Thyroid gland (tissue), 4 donors: ENCODE data around the gene ADAMTS15. TPM values are rescaled to one million over a fixed set of nuclear protein-coding genes. Genes with fewer than 3 reads are reported as not detected.
"Not testable (repeated sequence)": the region's sequence is repeated elsewhere in the genome, so short reads cannot be mapped to it uniquely, and the experiment has no call there.

ENCODE experiments used
- DNase-seq, 2 donors: peaks; one replicate each; pipeline ENCODE4 v3.0.0-alpha.2; 2019
- H3K27ac ChIP-seq, 3 donors: fragments of 200-600 bp; sonication (generic); 1 replicate in 2 of 3; 2 replicates in 1 of 3; pipeline ENCODE4 v1.5.1; 2016 to 2019; ENCODE audit warnings: mild to moderate bottlenecking in 1 of 3, moderate library complexity in 1 of 3
- H3K27me3 ChIP-seq: fragments of 200-600 bp; sonication (generic); one replicate; pipeline ENCODE4 v1.5.1; 2019
- H3K36me3 ChIP-seq, 2 donors: fragments of 200-600 bp; sonication (generic); one replicate each; pipeline ENCODE4 v1.5.1; 2016 to 2019
- H3K4me1 ChIP-seq, 2 donors: fragments of 200-600 bp; sonication (generic); one replicate each; pipeline ENCODE4 v1.5.1; 2017 to 2019
- H3K4me3 ChIP-seq, 3 donors: fragments of 200-600 bp; sonication (generic); replicated peaks in 1 of 3; 1 replicate in 2 of 3; 2 replicates in 1 of 3; pipeline ENCODE4 v1.5.1; 2016; ENCODE audit warnings: mild to moderate bottlenecking in 1 of 3
- H3K9me3 ChIP-seq: fragments of 200-600 bp; sonication (generic); one replicate; pipeline ENCODE4 v1.5.1; 2017
- POLR2A ChIP-seq, 2 donors: fragments of 450-650 bp; IDR thresholded peaks; one replicate each; pipeline ENCODE4 v1.6.1; 2017; ENCODE audit warnings: antibody characterized with exemption in 2 of 2, mild to moderate bottlenecking in 2 of 2, moderate library complexity in 1 of 2
- WGBS, 2 donors: methylation state at CpG; one replicate each; pipeline ENCODE4 v1.1.5; 2017; 5-methylcytosine and 5-hydroxymethylcytosine counted together
- intact Hi-C: fragments of 100-400 bp; cut with DNase I; formaldehyde crosslinking; loops from one replicate; pipeline ENCODE4 v1.15.1; 2023
- total RNA-seq, 4 donors: library from RNA; depleted of rRNA; stranded (reverse); fragments of >200 nt; gene quantifications; one replicate each; pipeline ENCODE4 v1.2.3, GENCODE V29; 2016
- TF ChIP-seq, protein P1 (sequence below), 6 experiments: fragments of 200-600 bp in 3 of 6; fragments of 450-650 bp in 3 of 6; sonication (generic) in 3 of 6; IDR thresholded peaks; one replicate each; pipeline ENCODE4 v1.5.1; 2016 to 2019; ENCODE audit warnings: antibody characterized with exemption in 6 of 6, mild to moderate bottlenecking in 2 of 6, inconsistent platforms in 1 of 6, moderate library complexity in 1 of 6

ADAMTS15 gene
- total RNA-seq, 4 donors from 2014 or later = 11.2 to 29.2 (median 23.5) TPM

DNA sequence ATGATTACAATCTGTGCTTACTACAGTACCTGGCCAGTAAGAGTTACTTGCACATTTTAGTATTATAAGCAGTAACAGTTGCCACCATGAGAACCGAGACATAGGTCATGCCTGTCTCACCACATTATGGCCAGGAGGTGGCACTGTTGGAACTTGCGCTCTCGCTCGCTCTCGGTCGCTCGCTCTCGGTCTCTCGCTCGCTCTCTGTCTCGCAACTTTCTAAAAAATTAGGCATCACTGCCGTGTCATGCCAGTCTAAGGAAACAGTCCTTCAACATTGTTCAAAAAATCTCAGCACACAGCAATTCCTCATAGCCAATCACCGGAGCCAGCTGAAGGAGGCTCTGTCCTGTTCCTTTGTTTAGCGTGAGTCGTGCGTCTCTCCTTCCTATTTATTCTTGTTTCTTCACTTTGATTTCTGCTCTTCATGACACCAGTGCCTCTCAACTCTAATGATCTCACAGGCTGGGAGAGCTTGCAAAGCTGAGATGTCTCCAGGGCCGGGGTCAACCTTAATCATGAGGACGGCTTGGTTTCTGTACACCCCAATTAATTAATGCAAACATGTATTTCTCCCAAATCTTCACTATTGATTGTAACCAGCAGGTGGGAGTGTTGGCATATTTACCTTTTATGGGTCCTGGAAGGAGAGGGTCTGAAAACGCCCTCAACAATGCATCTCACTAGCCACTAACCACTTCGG lies 13.8 kb upstream of the ADAMTS15 start:
- intact Hi-C loops = loop anchor here (2.0 to 10.0 kb wide), 2 partner anchors 390 to 428 kb away; no protein-coding TSS in a partner anchor
- WGBS, 2 donors = 0% methylated on average over 17 to 20 of the region's 20 CpGs

GRCh38 chr11:130435671-130436070 lies 12.8 kb upstream of the ADAMTS15 start:
- H3K9me3 ChIP-seq = no peaks in the 10 kb centered on the region
- H3K4me3 ChIP-seq = no peak overlapping the region
- H3K27ac ChIP-seq = peak overlapping the region in 1 of 3 donors; percentile 22
- TF ChIP-seq POLR2A (IDR thresholded peaks at IDR 0.05) = no peak
- TF ChIP-seq, protein P1, sequence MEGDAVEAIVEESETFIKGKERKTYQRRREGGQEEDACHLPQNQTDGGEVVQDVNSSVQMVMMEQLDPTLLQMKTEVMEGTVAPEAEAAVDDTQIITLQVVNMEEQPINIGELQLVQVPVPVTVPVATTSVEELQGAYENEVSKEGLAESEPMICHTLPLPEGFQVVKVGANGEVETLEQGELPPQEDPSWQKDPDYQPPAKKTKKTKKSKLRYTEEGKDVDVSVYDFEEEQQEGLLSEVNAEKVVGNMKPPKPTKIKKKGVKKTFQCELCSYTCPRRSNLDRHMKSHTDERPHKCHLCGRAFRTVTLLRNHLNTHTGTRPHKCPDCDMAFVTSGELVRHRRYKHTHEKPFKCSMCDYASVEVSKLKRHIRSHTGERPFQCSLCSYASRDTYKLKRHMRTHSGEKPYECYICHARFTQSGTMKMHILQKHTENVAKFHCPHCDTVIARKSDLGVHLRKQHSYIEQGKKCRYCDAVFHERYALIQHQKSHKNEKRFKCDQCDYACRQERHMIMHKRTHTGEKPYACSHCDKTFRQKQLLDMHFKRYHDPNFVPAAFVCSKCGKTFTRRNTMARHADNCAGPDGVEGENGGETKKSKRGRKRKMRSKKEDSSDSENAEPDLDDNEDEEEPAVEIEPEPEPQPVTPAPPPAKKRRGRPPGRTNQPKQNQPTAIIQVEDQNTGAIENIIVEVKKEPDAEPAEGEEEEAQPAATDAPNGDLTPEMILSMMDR (IDR thresholded peaks at IDR 0.05) = no peak
- intact Hi-C loops = loop anchor here (2.0 to 10.0 kb wide), 2 partner anchors 389 to 427 kb away; no protein-coding TSS in a partner anchor
- H3K36me3 ChIP-seq = no peaks in the 10 kb centered on the region
- no peaks in the 10 kb centered on the region for H3K27me3 ChIP-seq
- 41 to 46% methylated on average over 4 of the region's 4 CpGs for WGBS, 2 donors
- peaks cover 6 to 11% of the 10 kb centered on the region in 2 donors for H3K4me1 ChIP-seq
- peak; percentile 39 to 41 for DNase-seq

More for the DNA sequence above, 13.8 kb upstream of the ADAMTS15 start:
- no peaks in the 10 kb centered on the region for H3K36me3 ChIP-seq
- peak overlapping the region; percentile 8 to 81 (median 68) for H3K27ac ChIP-seq
- H3K4me1 ChIP-seq = peaks cover 6 to 11% of the 10 kb centered on the region in 2 donors
- no peaks in the 10 kb centered on the region for H3K27me3 ChIP-seq
- H3K9me3 ChIP-seq = no peaks in the 10 kb centered on the region
- no peak for TF ChIP-seq POLR2A (IDR thresholded peaks at IDR 0.05)
- TF ChIP-seq, protein P1 (IDR thresholded peaks at IDR 0.05) = peak; percentile 53 to 92 (median 78)
- H3K4me3 ChIP-seq = peak overlapping the region; percentile 11 to 36 (median 34)
- DNase-seq = peak; percentile 78 to 80

DNA sequence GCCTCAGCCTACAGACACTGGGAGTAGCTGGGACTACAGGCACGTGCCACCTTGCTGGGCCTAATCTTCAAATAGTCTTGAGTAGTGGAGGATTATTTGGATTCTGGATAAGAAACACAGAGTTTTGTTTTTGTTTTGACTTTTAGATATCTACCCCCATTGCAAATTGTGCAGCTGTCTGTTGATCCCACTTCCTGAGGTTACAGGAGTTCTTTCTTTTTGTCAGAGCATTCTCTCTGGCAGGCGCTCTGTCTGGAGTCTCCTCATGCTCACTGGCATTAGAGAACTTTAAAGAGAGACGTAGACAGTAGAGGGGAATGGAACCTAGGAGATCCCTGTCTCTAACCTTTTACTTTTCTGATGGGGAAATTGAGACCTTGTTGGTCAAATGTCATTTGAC lies 12.3 kb upstream of the ADAMTS15 start:
- Histone ChIP-seq H3K4me1 (peaks cover 6 to 11% of the 10 kb centered on the region in 2 donors), H3K36me3 (no peaks in the 10 kb centered on the region), H3K27ac (peak overlapping the region in 1 of 3 donors; percentile 22), H3K27me3 (no peaks in the 10 kb centered on the region), H3K4me3 (no peak overlapping the region), H3K9me3 (no peaks in the 10 kb centered on the region)
- TF ChIP-seq, protein P1 (IDR thresholded peaks at IDR 0.05) = no peak
- TF ChIP-seq POLR2A (IDR thresholded peaks at IDR 0.05) = no peak
- intact Hi-C loops = loop anchor here (10.0 kb wide), 1 partner anchor 389 kb away; no protein-coding TSS in a partner anchor
- no peak for DNase-seq
- 93 to 94% methylated on average over 3 of the region's 3 CpGs for WGBS, 2 donors

- Histone ChIP-seq H3K9me3 (no peaks in the 10 kb centered on the region), H3K27me3 (no peaks in the 10 kb centered on the region), H3K27ac (no peak overlapping the region), H3K4me1 (peaks cover 6 to 11% of the 10 kb centered on the region in 2 donors), H3K36me3 (no peaks in the 10 kb centered on the region), H3K4me3 (no peak overlapping the region)
- TF ChIP-seq POLR2A (IDR thresholded peaks at IDR 0.05) = no peak
- TF ChIP-seq, protein P1 (IDR thresholded peaks at IDR 0.05) = no peak
- 90 to 99% methylated on average over 7 of the region's 7 CpGs for WGBS, 2 donors
- no peak for DNase-seq
- intact Hi-C loops = loop anchor here (10.0 kb wide), 1 partner anchor 387 kb away; no protein-coding TSS in a partner anchor
Observed at GRCh38 chr11:130437848-130438247, 10.6 kb upstream of the ADAMTS15 start.

DNA sequence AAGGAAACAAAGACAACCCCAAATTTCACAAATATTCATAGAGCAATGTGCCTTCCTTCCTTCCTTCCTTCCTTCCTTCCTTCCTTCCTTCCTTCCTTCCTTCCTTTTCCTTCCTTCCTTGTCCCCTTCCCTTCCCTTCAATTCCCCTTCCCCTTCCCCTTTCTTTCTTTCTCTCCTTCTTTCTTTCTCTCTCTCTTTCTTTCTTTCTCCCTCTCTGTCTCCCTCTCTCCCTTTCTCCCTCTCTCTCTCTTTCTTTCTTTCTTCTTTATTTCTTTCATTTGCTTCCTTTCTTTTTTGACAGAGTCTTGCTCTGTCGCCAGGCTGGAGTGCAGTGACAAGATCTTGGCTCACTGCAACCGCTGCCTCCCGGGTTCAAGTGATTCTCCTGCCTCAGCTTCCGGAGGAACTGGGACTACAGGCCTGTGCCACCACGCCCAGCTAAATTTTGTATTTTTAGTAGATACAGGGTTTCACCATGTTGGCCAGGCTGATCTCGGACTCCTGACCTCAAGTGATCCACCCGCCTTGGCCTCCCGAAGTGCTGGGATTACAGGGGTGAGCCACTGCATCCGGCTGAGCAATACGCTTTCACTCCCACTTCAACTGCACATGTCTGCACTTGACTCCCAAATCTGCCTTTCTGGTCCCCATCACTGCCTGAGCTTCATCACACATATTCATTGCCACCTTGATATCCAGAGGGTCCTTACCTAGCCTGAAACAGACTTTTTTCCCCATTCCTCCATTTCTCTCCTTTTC lies 9.9 kb upstream of the ADAMTS15 start:
- intact Hi-C loops = loop anchor here (10.0 kb wide), 1 partner anchor 386 kb away; no protein-coding TSS in a partner anchor
- not testable (repeated sequence) for H3K4me3 ChIP-seq, DNase-seq, H3K36me3 ChIP-seq, H3K9me3 ChIP-seq, H3K27ac ChIP-seq, H3K27me3 ChIP-seq
- 93 to 96% methylated on average over 10 of the region's 10 CpGs for WGBS, 2 donors
- peaks cover 6 to 11% of the 10 kb centered on the region in 2 donors for H3K4me1 ChIP-seq
